OCI-LY3 (cell line): ENCODE data around the gene KCNQ1.

Experiments used
- CTCF ChIP-seq: fragments of 200-600, 300-600 bp; sonication (generic); IDR thresholded peaks from 2 replicates; pipeline ENCODE4 v1.5.1; 2014; ENCODE audit warnings: antibody characterized with exemption, low read length, low read depth
- EZH2phosphoT487 ChIP-seq: fragments of 200-600 bp; shearing (Covaris generic); IDR thresholded peaks from 2 replicates; pipeline ENCODE4 v1.6.1; 2018; ENCODE audit warnings: antibody characterized with exemption, mixed run types, low read depth

- no peak for TF ChIP-seq CTCF
- no peak for TF ChIP-seq EZH2phosphoT487
These were observed 308.1 kb downstream of the KCNQ1 start for GRCh38 chr11:2752923-2753322.
